Rectal smooth muscle tissue (tissue), 1 donor: ENCODE measurements around the gene SLC7A6.

Experiments used
- H3K27ac ChIP-seq: one replicate; pipeline ENCODE4 v1.7.0; 2013; ENCODE audit warnings: low read depth, low read length, inconsistent platforms
- H3K27me3 ChIP-seq: one replicate; pipeline ENCODE4 v1.7.0; 2013; ENCODE audit warnings: low read length; ENCODE audit not compliant: control insufficient read depth, insufficient read depth
- H3K36me3 ChIP-seq: one replicate; pipeline ENCODE4 v1.7.0; 2013; ENCODE audit warnings: low read length; ENCODE audit not compliant: control insufficient read depth, insufficient read depth
- H3K4me1 ChIP-seq: one replicate; pipeline ENCODE4 v1.7.0; 2013; ENCODE audit warnings: low read length; ENCODE audit not compliant: control insufficient read depth, insufficient read depth
- H3K4me3 ChIP-seq: one replicate; pipeline ENCODE4 v1.7.0; 2013; ENCODE audit warnings: low read length
- H3K9ac ChIP-seq: one replicate; pipeline ENCODE4 v1.7.0; 2013; ENCODE audit warnings: low read length

SLC7A6 gene

GRCh38 chr16:68229431-68230175, 34.7 kb upstream of the SLC7A6 start:
- peaks cover 22% of the 10 kb centered on the region for H3K36me3 ChIP-seq
- no peaks in the 10 kb centered on the region for H3K4me1 ChIP-seq
- H3K27ac ChIP-seq: no peak overlapping the region
- no peak overlapping the region for H3K4me3 ChIP-seq
- H3K27me3 ChIP-seq: no peaks in the 10 kb centered on the region
- no peak overlapping the region for H3K9ac ChIP-seq

- no peaks in the 10 kb centered on the region for H3K4me1 ChIP-seq
- H3K36me3 ChIP-seq: peaks cover 22% of the 10 kb centered on the region
- H3K27ac ChIP-seq: no peak overlapping the region
- no peak overlapping the region for H3K9ac ChIP-seq
- H3K27me3 ChIP-seq: no peaks in the 10 kb centered on the region
- H3K4me3 ChIP-seq: no peak overlapping the region
Measured at GRCh38 chr16:68230176-68230571, 34.2 kb upstream of the SLC7A6 start.

GRCh38 chr16:68230956-68231355, 33.4 kb upstream of the SLC7A6 start:
- Histone ChIP-seq H3K4me1 (no peaks in the 10 kb centered on the region), H3K36me3 (peaks cover 22% of the 10 kb centered on the region), H3K9ac (no peak overlapping the region), H3K4me3 (no peak overlapping the region), H3K27ac (no peak overlapping the region), H3K27me3 (no peaks in the 10 kb centered on the region)

GRCh38 chr16:68231384-68232136, 32.8 kb upstream of the SLC7A6 start:
- peaks cover 2% of the 10 kb centered on the region for H3K4me1 ChIP-seq
- H3K4me3 ChIP-seq: no peak overlapping the region
- no peak overlapping the region for H3K27ac ChIP-seq
- H3K9ac ChIP-seq: no peak overlapping the region
- H3K36me3 ChIP-seq: peaks cover 22% of the 10 kb centered on the region
- no peaks in the 10 kb centered on the region for H3K27me3 ChIP-seq

- H3K4me1 ChIP-seq: peaks cover 6% of the 10 kb centered on the region
- no peak overlapping the region for H3K4me3 ChIP-seq
- H3K27me3 ChIP-seq: no peaks in the 10 kb centered on the region
- peaks cover 22% of the 10 kb centered on the region for H3K36me3 ChIP-seq
- no peak overlapping the region for H3K9ac ChIP-seq
- no peak overlapping the region for H3K27ac ChIP-seq
Measured at GRCh38 chr16:68232335-68232734, 32.0 kb upstream of the SLC7A6 start.

GRCh38 chr16:68233085-68233834, 31.1 kb upstream of the SLC7A6 start:
- peaks cover 22% of the 10 kb centered on the region for H3K36me3 ChIP-seq
- H3K9ac ChIP-seq: no peak overlapping the region
- H3K4me3 ChIP-seq: peak overlapping the region; percentile 20
- no peak overlapping the region for H3K27ac ChIP-seq
- H3K27me3 ChIP-seq: no peaks in the 10 kb centered on the region
- peaks cover 6% of the 10 kb centered on the region for H3K4me1 ChIP-seq

- Histone ChIP-seq H3K27me3 (no peaks in the 10 kb centered on the region), H3K4me1 (peaks cover 6% of the 10 kb centered on the region), H3K27ac (no peak overlapping the region), H3K9ac (no peak overlapping the region), H3K4me3 (peak overlapping the region; percentile 20), H3K36me3 (peaks cover 22% of the 10 kb centered on the region)
Measured at GRCh38 chr16:68233835-68234187, 30.5 kb upstream of the SLC7A6 start.

GRCh38 chr16:68234188-68235107, 29.9 kb upstream of the SLC7A6 start:
- H3K27ac ChIP-seq: no peak overlapping the region
- peaks cover 22% of the 10 kb centered on the region for H3K36me3 ChIP-seq
- H3K9ac ChIP-seq: peak overlapping the region; percentile 45
- peaks cover 6% of the 10 kb centered on the region for H3K4me1 ChIP-seq
- no peaks in the 10 kb centered on the region for H3K27me3 ChIP-seq
- H3K4me3 ChIP-seq: peak overlapping the region; percentile 45

GRCh38 chr16:68235108-68235886, 29.0 kb upstream of the SLC7A6 start:
- Histone ChIP-seq H3K4me1 (peaks cover 6% of the 10 kb centered on the region), H3K9ac (peak overlapping the region; percentile 45), H3K36me3 (peaks cover 18% of the 10 kb centered on the region), H3K4me3 (peak overlapping the region; percentile 45), H3K27ac (no peak overlapping the region), H3K27me3 (no peaks in the 10 kb centered on the region)

GRCh38 chr16:68235887-68236136, 28.5 kb upstream of the SLC7A6 start, which contains the start of gene ESRP2:
ESRP2 (minus strand) TSS chr16:68236127; CDS start chr16:68236045, 82 bp downstream.
- no peaks in the 10 kb centered on the region for H3K27me3 ChIP-seq
- H3K27ac ChIP-seq: peak within 1 kb of the TSS; percentile 48
- peaks cover 13% of the 10 kb centered on the region for H3K36me3 ChIP-seq
- H3K4me1 ChIP-seq: peaks cover 6% of the 10 kb centered on the region
- peak within 1 kb of the TSS; percentile 45 for H3K9ac ChIP-seq
- H3K4me3 ChIP-seq: peak within 1 kb of the TSS; percentile 89

- peak overlapping the region; percentile 25 for H3K9ac ChIP-seq
- peaks cover 6% of the 10 kb centered on the region for H3K4me1 ChIP-seq
- no peaks in the 10 kb centered on the region for H3K27me3 ChIP-seq
- H3K4me3 ChIP-seq: peak overlapping the region; percentile 89
- peaks cover 8% of the 10 kb centered on the region for H3K36me3 ChIP-seq
- no peak overlapping the region for H3K27ac ChIP-seq
Measured at GRCh38 chr16:68236137-68236825, 28.0 kb upstream of the SLC7A6 start.
